Left lung (tissue), 10 donors: ENCODE data around the gene COL5A1. TPM values are rescaled to one million over a fixed set of nuclear protein-coding genes. Genes with fewer than 3 reads are reported as not detected.

Source experiments
- ATAC-seq: fragments of 200-7000 bp; cut with Tn5 transposase; one replicate; pipeline ENCODE4 v1.9.1; 2020; ENCODE audit warnings: moderate library complexity
- DNase-seq, 4 donors: peaks; one replicate each; pipeline ENCODE4 v3.0.0-alpha.2; 2013 to 2020
- H3K27ac ChIP-seq, 2 donors: fragments of 200-600 bp; sonication (generic) in 1 of 2; one replicate each; pipeline versions ENCODE4 v1.5.0 to v1.8.0; 2020 to 2021
- H3K27me3 ChIP-seq, 2 donors: fragments of 200-600 bp; sonication (generic) in 1 of 2; one replicate each; pipeline versions ENCODE4 v1.5.0 to v1.8.0; 2020 to 2021
- H3K36me3 ChIP-seq, 2 donors: fragments of 200-600 bp; sonication (generic) in 1 of 2; one replicate each; pipeline versions ENCODE4 v1.5.0 to v1.8.0; 2020 to 2021
- H3K4me1 ChIP-seq, 2 donors: fragments of 200-600 bp; one replicate each; pipeline ENCODE4 v1.8.0; 2021
- H3K4me3 ChIP-seq, 2 donors: fragments of 200-600 bp; sonication (generic) in 1 of 2; one replicate each; pipeline versions ENCODE4 v1.5.0 to v1.8.0; 2020 to 2021; ENCODE audit warnings: mild to moderate bottlenecking in 1 of 2
- H3K9me3 ChIP-seq, 2 donors: fragments of 200-600 bp; sonication (generic) in 1 of 2; one replicate each; pipeline versions ENCODE4 v1.5.0 to v1.8.0; 2020 to 2021
- intact Hi-C, 2 donors: fragments of 100-400 bp; cut with DNase I; formaldehyde crosslinking; loops; one replicate each; pipeline versions ENCODE4 v1.11.2 to v1.14.2; 2022
- polyA plus RNA-seq, 6 donors: library from polyadenylated mRNA; unstranded; fragments of 120-200 nt; gene quantifications; one replicate each; pipeline ENCODE4 v1.2.1, GENCODE V29; 2013; ENCODE audit not compliant: insufficient read length in 6 of 6
- total RNA-seq, 2 donors: library from RNA; stranded (reverse); fragmentation: NEBNext Ultra II Directional; extraction: Animal tissue kit (Norgen Biotek cat#: 25700); gene quantifications; one replicate each; pipeline ENCODE4 v1.2.1, GENCODE V29; 2021
- TF ChIP-seq, protein P1 (sequence below), 2 donors: fragments of 200-600 bp; sonication (generic) in 1 of 2; IDR thresholded peaks; one replicate each; pipeline versions ENCODE4 v1.5.0 to v1.8.0; 2021; ENCODE audit warnings: antibody characterized with exemption in 2 of 2
- donor health status: DM: no; HTN: yes; CAD: no.
- donor health status: DM: no; HTN: no; CAD: no.

COL5A1 gene
- total and polyA plus RNA-seq, 8 donors, result 168 to 357 (median 213) TPM

DNA sequence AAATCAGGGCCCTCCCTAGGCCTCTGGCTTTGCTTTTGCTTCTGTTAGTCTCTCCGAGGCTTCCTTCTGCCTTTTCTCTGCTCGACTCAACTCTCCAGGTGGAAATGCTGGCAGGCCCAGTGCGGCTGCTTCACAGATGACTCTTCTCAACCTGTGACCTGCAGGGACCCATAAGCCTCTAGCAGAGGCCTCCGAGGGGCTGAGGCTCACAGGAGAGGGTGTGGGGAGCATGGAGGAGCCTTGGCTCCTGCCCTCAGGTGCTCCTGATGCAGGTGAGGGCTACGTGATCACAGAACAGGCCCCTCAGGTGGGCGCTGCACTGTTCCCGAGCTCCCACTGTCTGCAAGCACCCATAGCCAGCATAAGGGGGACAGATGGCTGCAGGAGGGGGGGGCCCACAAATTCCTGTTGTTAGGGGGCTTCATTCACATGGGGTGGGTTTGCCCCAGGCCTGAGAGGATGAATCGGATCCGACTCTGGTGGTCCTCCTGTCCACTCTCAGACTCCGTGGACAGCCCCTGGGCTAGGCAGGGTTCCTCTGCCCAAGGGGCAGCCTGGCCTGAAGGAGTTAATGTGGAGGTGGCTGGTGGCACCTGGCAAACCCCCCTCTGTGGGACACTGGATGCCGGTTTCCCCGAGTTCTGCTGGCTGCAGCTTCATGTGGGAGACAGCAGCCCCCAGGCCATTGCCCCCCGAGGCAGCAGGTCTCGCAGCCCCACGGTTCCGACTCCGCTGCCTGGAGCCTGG, 228.1 kb downstream of the COL5A1 start:
- H3K4me1 ChIP-seq, result peaks cover 0 to 6% of the 10 kb centered on the region in 2 donors
- no peak for ATAC-seq
- no peak overlapping the region for H3K27ac ChIP-seq
- H3K27me3 ChIP-seq, result peaks cover 0 to 20% of the 10 kb centered on the region in 2 donors
- TF ChIP-seq, protein P1, sequence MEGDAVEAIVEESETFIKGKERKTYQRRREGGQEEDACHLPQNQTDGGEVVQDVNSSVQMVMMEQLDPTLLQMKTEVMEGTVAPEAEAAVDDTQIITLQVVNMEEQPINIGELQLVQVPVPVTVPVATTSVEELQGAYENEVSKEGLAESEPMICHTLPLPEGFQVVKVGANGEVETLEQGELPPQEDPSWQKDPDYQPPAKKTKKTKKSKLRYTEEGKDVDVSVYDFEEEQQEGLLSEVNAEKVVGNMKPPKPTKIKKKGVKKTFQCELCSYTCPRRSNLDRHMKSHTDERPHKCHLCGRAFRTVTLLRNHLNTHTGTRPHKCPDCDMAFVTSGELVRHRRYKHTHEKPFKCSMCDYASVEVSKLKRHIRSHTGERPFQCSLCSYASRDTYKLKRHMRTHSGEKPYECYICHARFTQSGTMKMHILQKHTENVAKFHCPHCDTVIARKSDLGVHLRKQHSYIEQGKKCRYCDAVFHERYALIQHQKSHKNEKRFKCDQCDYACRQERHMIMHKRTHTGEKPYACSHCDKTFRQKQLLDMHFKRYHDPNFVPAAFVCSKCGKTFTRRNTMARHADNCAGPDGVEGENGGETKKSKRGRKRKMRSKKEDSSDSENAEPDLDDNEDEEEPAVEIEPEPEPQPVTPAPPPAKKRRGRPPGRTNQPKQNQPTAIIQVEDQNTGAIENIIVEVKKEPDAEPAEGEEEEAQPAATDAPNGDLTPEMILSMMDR (IDR thresholded peaks at IDR 0.05), result no peak
- no peak overlapping the region for H3K4me3 ChIP-seq
- H3K36me3 ChIP-seq, result no peaks in the 10 kb centered on the region
- intact Hi-C loops, result no loop called here
- peak in 1 of 4 donors; percentile 66 for DNase-seq
- H3K9me3 ChIP-seq, result no peaks in the 10 kb centered on the region

DNA sequence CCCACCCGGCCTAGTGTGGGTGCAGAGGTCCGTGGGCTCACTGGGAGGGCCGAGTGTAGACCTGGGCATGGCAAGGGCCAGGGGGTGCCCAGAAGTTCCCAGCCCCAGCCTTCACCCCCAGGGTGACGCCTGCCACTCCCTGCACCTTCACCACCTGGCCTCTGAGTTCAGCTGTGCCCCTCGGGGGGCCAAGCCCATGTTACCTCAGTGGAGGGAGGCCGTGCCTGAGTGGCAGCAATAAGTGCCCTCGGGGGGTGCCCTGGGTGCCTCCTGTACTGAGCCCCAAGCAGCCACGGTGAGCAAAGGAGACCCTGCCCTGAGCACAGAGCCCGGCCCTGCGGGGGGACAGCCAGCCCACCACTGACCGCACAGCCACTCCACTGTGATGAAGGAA, 228.7 kb downstream of the COL5A1 start:
- H3K4me3 ChIP-seq, result no peak overlapping the region
- TF ChIP-seq, protein P1 (IDR thresholded peaks at IDR 0.05), result no peak
- ATAC-seq, result no peak
- intact Hi-C loops, result no loop called here
- H3K27ac ChIP-seq, result no peak overlapping the region
- H3K36me3 ChIP-seq, result no peaks in the 10 kb centered on the region
- H3K4me1 ChIP-seq, result peaks cover 0 to 6% of the 10 kb centered on the region in 2 donors
- peaks cover 0 to 17% of the 10 kb centered on the region in 2 donors for H3K27me3 ChIP-seq
- peak in 1 of 4 donors; percentile 73 for DNase-seq
- H3K9me3 ChIP-seq, result no peaks in the 10 kb centered on the region

DNA sequence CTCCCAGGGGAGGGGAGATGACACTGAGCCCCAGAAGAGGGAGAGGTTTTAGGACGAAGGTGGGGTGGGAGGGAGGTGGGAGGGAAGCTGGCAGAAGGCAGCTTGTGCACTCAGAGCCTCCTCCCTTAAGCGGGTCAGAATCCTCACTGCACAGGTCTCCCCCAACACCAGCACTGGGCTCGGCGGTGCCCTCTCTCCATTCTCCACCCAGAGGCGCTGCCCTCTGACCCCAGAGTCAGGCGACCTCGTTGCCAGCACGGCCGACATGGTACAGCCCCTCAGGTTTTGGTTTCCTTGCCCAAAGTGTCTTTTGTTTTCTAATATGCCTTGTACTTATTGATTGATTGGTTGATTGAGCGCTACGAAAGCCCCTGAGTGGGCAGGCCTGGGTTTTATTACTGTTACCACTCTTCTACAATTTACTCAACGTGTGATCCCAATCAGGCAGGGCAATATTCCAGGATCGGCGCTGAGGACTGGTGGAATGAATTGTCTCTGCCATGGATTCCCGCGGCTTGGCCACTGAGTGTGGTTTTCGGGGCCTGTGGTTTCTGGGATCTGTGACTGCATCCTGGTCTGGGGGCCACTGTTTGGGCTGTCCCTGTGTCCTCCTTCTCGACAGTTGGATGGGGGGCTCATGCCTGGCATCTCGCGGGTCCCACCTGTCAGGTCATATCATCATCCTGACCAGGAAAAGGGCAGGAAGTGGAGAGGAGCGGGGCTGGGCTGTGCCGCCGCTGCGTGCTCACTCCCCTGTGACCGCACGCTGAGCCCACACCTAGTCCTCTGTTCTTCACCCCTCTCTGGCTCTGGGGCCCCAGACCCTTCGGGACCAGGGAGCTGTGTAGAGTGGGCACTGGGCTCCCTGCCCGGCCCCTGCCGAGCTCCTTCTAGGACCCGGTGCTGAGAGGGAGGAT, 229.4 kb downstream of the COL5A1 start:
- H3K9me3 ChIP-seq, result no peaks in the 10 kb centered on the region
- peaks cover 0 to 17% of the 10 kb centered on the region in 2 donors for H3K27me3 ChIP-seq
- intact Hi-C loops, result no loop called here
- no peak overlapping the region for H3K4me3 ChIP-seq
- ATAC-seq, result peak; percentile 11
- H3K4me1 ChIP-seq, result peaks cover 5 to 6% of the 10 kb centered on the region in 2 donors
- H3K27ac ChIP-seq, result peak overlapping the region in 1 of 2 donors; percentile 33
- no peaks in the 10 kb centered on the region for H3K36me3 ChIP-seq
- TF ChIP-seq, protein P1 (IDR thresholded peaks at IDR 0.05), result no peak
- peak in 1 of 4 donors; percentile 65 for DNase-seq

DNA sequence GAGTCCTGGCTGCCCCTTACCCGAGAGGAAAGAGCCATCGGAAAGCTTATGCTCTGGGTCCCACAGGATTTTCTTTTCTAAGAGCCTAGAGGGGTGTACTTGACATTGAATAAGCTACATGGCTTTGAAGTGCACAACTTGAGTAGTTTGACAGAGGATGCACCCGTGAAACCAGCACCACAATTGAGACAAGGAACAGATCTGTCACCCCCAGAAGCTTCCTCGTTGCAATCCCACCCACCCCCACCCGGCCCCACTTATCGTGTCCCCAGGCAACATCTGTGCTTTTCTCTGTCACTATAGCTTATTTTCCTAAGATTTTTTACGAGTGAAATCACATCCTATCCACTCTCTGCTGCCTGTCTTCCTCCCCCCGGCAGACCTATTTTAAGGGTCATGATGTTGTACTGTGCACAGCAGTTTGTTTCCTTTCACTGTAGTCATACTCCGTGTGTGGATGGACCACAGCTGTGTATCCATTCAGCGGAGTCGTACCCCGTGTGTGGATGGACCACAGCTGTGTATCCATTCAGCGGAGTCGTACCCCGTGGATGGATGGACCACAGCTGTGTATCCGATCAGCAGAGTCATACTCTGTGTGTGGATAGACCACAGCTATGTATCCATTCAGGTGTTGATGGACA, 230.2 kb downstream of the COL5A1 start:
- ATAC-seq (peak; percentile 75), DNase-seq (peak in 2 of 4 donors; percentile 78 to 85)
- TF ChIP-seq, protein P1 (IDR thresholded peaks at IDR 0.05), result no peak
- Histone ChIP-seq H3K4me1 (peaks cover 5 to 6% of the 10 kb centered on the region in 2 donors), H3K27ac (peak overlapping the region in 1 of 2 donors; percentile 33), H3K27me3 (peaks cover 0 to 17% of the 10 kb centered on the region in 2 donors), H3K4me3 (no peak overlapping the region), H3K36me3 (no peaks in the 10 kb centered on the region), H3K9me3 (no peaks in the 10 kb centered on the region)
- intact Hi-C loops, result no loop called here
